Endothelial cell of umbilical vein (primary cell): ENCODE data around the gene ITGA1. TPM values are rescaled to one million over a fixed set of nuclear protein-coding genes. Genes with fewer than 3 reads are reported as not detected.

Source experiments
- BruUV-seq: library from RNA; stranded (reverse); fragments of 400-500 nt; replicated peaks from 2 replicates; lab custom pipeline; 2021; lab: Mats Ljungman, UMichigan
- CTCF ChIA-PET: fragments of 300-600, 350-600 bp; sonication (Branson Sonifier 250); formaldehyde crosslinking; loops from one replicate; lab custom pipeline; 2021; ENCODE audit warnings: antibody characterized with exemption, inconsistent platforms; lab: Charles Lee
- POLR2A ChIA-PET: fragments of 300-600, 350-600 bp; sonication (Branson Sonifier 250); formaldehyde crosslinking; loops from one replicate; lab custom pipeline; 2021; ENCODE audit warnings: antibody characterized with exemption, inconsistent platforms; lab: Charles Lee
- DNase-seq: peaks from one replicate; pipeline ENCODE4 v3.0.0-alpha.2; 2011; ENCODE audit warnings: low read depth, low spot score
- FAIRE-seq: peaks from 2 replicates; lab custom pipeline; 2011; peaks lifted over from hg19 to GRCh38; lab: Jason Lieb, UNC
- H2AFZ ChIP-seq: 2 replicates; pipeline ENCODE4 v1.6.0; 2012; ENCODE audit warnings: low read depth, low read length, control low read depth, inconsistent platforms
- H3K27ac ChIP-seq: 2 replicates; pipeline ENCODE4 v1.5.1; 2011; ENCODE audit warnings: low read depth, mild to moderate bottlenecking, control low read depth, low read length, moderate library complexity; ENCODE audit not compliant: insufficient read depth
- H3K27me3 ChIP-seq, 2 experiments: 2 replicates each; pipeline versions ENCODE4 v1.6.0 to v1.6.1; 2011; ENCODE audit warnings: low read length in 2 of 2, mixed read lengths in 1 of 2; ENCODE audit not compliant: control insufficient read depth in 2 of 2, insufficient read depth in 2 of 2
- H3K36me3 ChIP-seq, 2 experiments: 2 replicates in 1 of 2; 3 replicates in 1 of 2; pipeline ENCODE4 v1.5.1; 2011; ENCODE audit warnings: low read length in 2 of 2, mild to moderate bottlenecking in 1 of 2, moderate library complexity in 1 of 2; ENCODE audit not compliant: control insufficient read depth in 2 of 2, insufficient read depth in 2 of 2; ENCODE audit errors: extremely low read depth in 1 of 2
- H3K4me1 ChIP-seq: 3 replicates; pipeline ENCODE4 v1.5.1; 2011; ENCODE audit warnings: mild to moderate bottlenecking, low read length; ENCODE audit not compliant: control insufficient read depth, insufficient read depth; ENCODE audit errors: extremely low read depth
- H3K4me2 ChIP-seq: 2 replicates; pipeline ENCODE4 v1.6.1; 2011; ENCODE audit warnings: low read length, control low read depth, mixed read lengths; ENCODE audit not compliant: insufficient read depth
- H3K4me3 ChIP-seq, 3 experiments: fragments of 200-600 bp in 1 of 3; sonication (generic), shearing (Covaris generic) in 1 of 3; replicated peaks in 1 of 3; 2 replicates each; pipeline ENCODE4 v1.5.1; 2011 to 2016; ENCODE audit warnings: control low read depth in 3 of 3, low read length in 3 of 3, mild to moderate bottlenecking in 2 of 3, inconsistent platforms in 1 of 3, low read depth in 1 of 3, moderate library complexity in 1 of 3; ENCODE audit not compliant: insufficient read depth in 1 of 3
- H3K79me2 ChIP-seq: 2 replicates; pipeline ENCODE4 v1.6.0; 2012; ENCODE audit warnings: low read length, inconsistent platforms; ENCODE audit not compliant: control insufficient read depth, insufficient read depth
- H3K9ac ChIP-seq: replicated peaks from 2 replicates; pipeline ENCODE3; 2011; ENCODE audit warnings: low read length, control low read depth; ENCODE audit not compliant: insufficient read depth; ENCODE audit errors: extremely low read depth
- H3K9me1 ChIP-seq: replicated peaks from 3 replicates; pipeline ENCODE4 v1.6.0; 2011; ENCODE audit warnings: mild to moderate bottlenecking, low read length; ENCODE audit not compliant: control insufficient read depth, insufficient read depth; ENCODE audit errors: extremely low read depth
- H3K9me3 ChIP-seq: replicated peaks from 2 replicates; pipeline ENCODE4 v1.5.1; 2012; ENCODE audit warnings: low read length, inconsistent platforms; ENCODE audit not compliant: control insufficient read depth, insufficient read depth
- H4K20me1 ChIP-seq: replicated peaks from 2 replicates; pipeline ENCODE3; 2011; ENCODE audit warnings: mild to moderate bottlenecking, low read length; ENCODE audit not compliant: control insufficient read depth, insufficient read depth; ENCODE audit errors: extremely low read depth
- EZH2 ChIP-seq: IDR thresholded peaks from 2 replicates; pipeline ENCODE4 v1.6.1; 2012; ENCODE audit warnings: borderline replicate concordance, low read depth, mild to moderate bottlenecking, moderate library complexity, low read length, inconsistent platforms; ENCODE audit not compliant: severe bottlenecking
- FOS ChIP-seq: IDR thresholded peaks from 2 replicates; pipeline ENCODE4 v1.6.1; 2011; ENCODE audit warnings: mild to moderate bottlenecking, low read length, moderate library complexity, borderline replicate concordance; ENCODE audit not compliant: insufficient read depth
- GATA2 ChIP-seq: IDR thresholded peaks from 2 replicates; pipeline ENCODE4 v1.7.0; 2011; ENCODE audit warnings: low read depth, mild to moderate bottlenecking, moderate library complexity, mixed read lengths, low read length; ENCODE audit not compliant: insufficient read length, insufficient read depth
- JUN ChIP-seq: IDR thresholded peaks from 2 replicates; pipeline ENCODE4 v1.6.1; 2011; ENCODE audit warnings: borderline replicate concordance, low read depth; ENCODE audit not compliant: insufficient read length, insufficient read depth
- MYC ChIP-seq: IDR thresholded peaks from one replicate; pipeline ENCODE4 v1.6.1; 2011; ENCODE audit warnings: mild to moderate bottlenecking, low read depth, low read length
- POLR2A ChIP-seq: IDR thresholded peaks from 2 replicates; pipeline ENCODE4 v1.6.1; 2012; ENCODE audit warnings: low read depth, mild to moderate bottlenecking, control low read depth, low read length
- POLR2AphosphoS5 ChIP-seq: IDR thresholded peaks from 2 replicates; pipeline ENCODE4 v1.6.1; 2012; ENCODE audit warnings: low read depth, mild to moderate bottlenecking, control low read depth, low read length, moderate library complexity; ENCODE audit not compliant: insufficient read depth
- dilution Hi-C: fragments of 300-500 bp; cut with MboI; formaldehyde crosslinking; loops from one replicate; pipeline ENCODE4 v1.15.0; 2019; ENCODE audit warnings: low sequenced_read_pairs; ENCODE audit not compliant: extremely low pct_ligation_motif_present
- intact Hi-C: fragments of 100-400 bp; cut with micrococcal nuclease; formaldehyde crosslinking; loops from one replicate; pipeline ENCODE4 v1.10.0; 2022
- polyA plus RNA-seq, 4 experiments: library from polyadenylated mRNA; depleted of rRNA in 3 of 4; stranded (reverse) in 3 of 4; unstranded in 1 of 4; fragments of >200 nt; gene quantifications; 2 replicates each; pipeline versions ENCODE4 v1.2.1 to v1.2.3, GENCODE V29; 2011 to 2012; ENCODE audit warnings: missing spikeins in 1 of 4
- total RNA-seq: library from RNA; stranded (reverse); gene quantifications from 2 replicates; pipeline ENCODE4 v1.2.3, GENCODE V29; 2021
- TF ChIP-seq, protein P1 (sequence below): IDR thresholded peaks from 2 replicates; pipeline ENCODE4 v1.6.1; 2011; ENCODE audit not compliant: insufficient read depth, insufficient read length
- TF ChIP-seq, protein P2 (sequence below), 2 donors: IDR thresholded peaks; 1 replicate in 1 of 2; 2 replicates in 1 of 2; pipeline ENCODE4 v1.5.1; 2011; ENCODE audit warnings: low read length in 2 of 2, mild to moderate bottlenecking in 2 of 2, moderate library complexity in 2 of 2, control low read depth in 1 of 2, inconsistent platforms in 1 of 2, low read depth in 1 of 2; ENCODE audit not compliant: insufficient read depth in 1 of 2; ENCODE audit errors: extremely low read depth in 1 of 2

The ITGA1 gene
- total and polyA plus RNA-seq, 2 donors (not counting 3 experiments of a cell fraction or from before 2014, with no cell fraction given) = 0.65 to 1.9 TPM

DNA sequence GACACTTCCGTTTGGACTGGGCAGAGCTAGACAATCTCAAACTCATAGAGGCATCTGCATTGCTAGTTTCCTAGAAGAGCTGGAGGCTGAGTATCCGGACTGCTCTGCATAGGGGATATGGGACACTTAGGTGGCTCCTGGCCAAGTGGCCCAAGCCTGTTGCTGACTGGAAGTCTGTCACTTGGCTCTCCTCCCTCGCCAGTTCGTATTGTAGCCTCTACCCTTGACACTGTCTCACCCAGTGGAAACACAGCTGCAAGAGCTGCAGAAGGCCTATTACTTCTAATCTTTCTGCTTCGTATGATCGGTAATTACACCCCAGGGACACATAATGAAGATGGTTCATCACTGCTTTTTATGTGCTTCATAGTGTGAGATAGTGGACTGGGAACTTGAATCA, 34.7 kb downstream of the ITGA1 start:
- POLR2A ChIA-PET = no interaction called here

More for the DNA sequence above, 34.7 kb downstream of the ITGA1 start:
- intact Hi-C loops (no loop called here), dilution Hi-C loops (no loop called here)
- Histone ChIP-seq H3K27ac (no peak overlapping the region), H3K27me3 (no peaks in the 10 kb centered on the region), H3K9me1 (no peaks in the 10 kb centered on the region), H3K9ac (no peak overlapping the region), H3K4me1 (no peaks in the 10 kb centered on the region), H3K4me2 (no peak overlapping the region), H3K4me3 (no peak overlapping the region), H2AFZ (no peak overlapping the region), H4K20me1 (no peaks in the 10 kb centered on the region), H3K36me3 (no peaks in the 10 kb centered on the region), H3K9me3 (no peaks in the 10 kb centered on the region), H3K79me2 (no peaks in the 10 kb centered on the region)
- DNase-seq (no peak), FAIRE-seq (no peak)
- no TSS peak for BruUV-seq
- CTCF ChIA-PET = interaction anchor here (1.3 kb wide), 1 partner anchor 10 kb away, joined by 4 read pairs; no protein-coding TSS in a partner anchor
- TF ChIP-seq GATA2 (no peak), EZH2 (no peak), POLR2A (no peak), JUN (no peak), POLR2AphosphoS5 (no peak), FOS (no peak), MYC (no peak)
- TF ChIP-seq, protein P1, sequence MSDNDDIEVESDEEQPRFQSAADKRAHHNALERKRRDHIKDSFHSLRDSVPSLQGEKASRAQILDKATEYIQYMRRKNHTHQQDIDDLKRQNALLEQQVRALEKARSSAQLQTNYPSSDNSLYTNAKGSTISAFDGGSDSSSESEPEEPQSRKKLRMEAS = no peak
- TF ChIP-seq, protein P2, sequence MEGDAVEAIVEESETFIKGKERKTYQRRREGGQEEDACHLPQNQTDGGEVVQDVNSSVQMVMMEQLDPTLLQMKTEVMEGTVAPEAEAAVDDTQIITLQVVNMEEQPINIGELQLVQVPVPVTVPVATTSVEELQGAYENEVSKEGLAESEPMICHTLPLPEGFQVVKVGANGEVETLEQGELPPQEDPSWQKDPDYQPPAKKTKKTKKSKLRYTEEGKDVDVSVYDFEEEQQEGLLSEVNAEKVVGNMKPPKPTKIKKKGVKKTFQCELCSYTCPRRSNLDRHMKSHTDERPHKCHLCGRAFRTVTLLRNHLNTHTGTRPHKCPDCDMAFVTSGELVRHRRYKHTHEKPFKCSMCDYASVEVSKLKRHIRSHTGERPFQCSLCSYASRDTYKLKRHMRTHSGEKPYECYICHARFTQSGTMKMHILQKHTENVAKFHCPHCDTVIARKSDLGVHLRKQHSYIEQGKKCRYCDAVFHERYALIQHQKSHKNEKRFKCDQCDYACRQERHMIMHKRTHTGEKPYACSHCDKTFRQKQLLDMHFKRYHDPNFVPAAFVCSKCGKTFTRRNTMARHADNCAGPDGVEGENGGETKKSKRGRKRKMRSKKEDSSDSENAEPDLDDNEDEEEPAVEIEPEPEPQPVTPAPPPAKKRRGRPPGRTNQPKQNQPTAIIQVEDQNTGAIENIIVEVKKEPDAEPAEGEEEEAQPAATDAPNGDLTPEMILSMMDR (IDR thresholded peaks at IDR 0.05; ENCODE audit: extremely low read depth in 1 of 2, insufficient read depth in 1 of 2, low read depth in 1 of 2, low read length in 2 of 2) = no peak
